Keratinocyte (primary cell): ENCODE data around the gene RRBP1. TPM values are rescaled to one million over a fixed set of nuclear protein-coding genes. Genes with fewer than 3 reads are reported as not detected.

Source experiments
- DNase-seq: peaks from one replicate; pipeline ENCODE4 v3.0.0-alpha.2; 2011; ENCODE audit warnings: low read depth, missing footprints, low spot score
- FAIRE-seq: peaks from 2 replicates; lab custom pipeline; 2011; peaks lifted over from hg19 to GRCh38; lab: Jason Lieb, UNC
- H2AFZ ChIP-seq: 2 replicates; pipeline ENCODE4 v1.6.0; 2012; ENCODE audit warnings: low read length, control low read depth, inconsistent platforms; ENCODE audit not compliant: control insufficient read depth
- H3K27ac ChIP-seq: 2 replicates; pipeline ENCODE4 v1.5.1; 2011; ENCODE audit warnings: low read length; ENCODE audit not compliant: control insufficient read depth, insufficient read depth
- H3K27me3 ChIP-seq: 3 replicates; pipeline ENCODE4 v1.6.0; 2011; ENCODE audit warnings: low read length; ENCODE audit not compliant: control insufficient read depth, insufficient read depth; ENCODE audit errors: extremely low read depth
- H3K36me3 ChIP-seq, 2 experiments: 2 replicates in 1 of 2; 3 replicates in 1 of 2; pipeline ENCODE4 v1.5.1; 2011; ENCODE audit warnings: low read length in 2 of 2, mild to moderate bottlenecking in 1 of 2; ENCODE audit not compliant: control insufficient read depth in 2 of 2, insufficient read depth in 2 of 2; ENCODE audit errors: extremely low read depth in 1 of 2
- H3K4me1 ChIP-seq: 3 replicates; pipeline ENCODE4 v1.5.1; 2011; ENCODE audit warnings: low read length; ENCODE audit not compliant: control insufficient read depth, insufficient read depth; ENCODE audit errors: extremely low read depth
- H3K4me2 ChIP-seq: 3 replicates; pipeline ENCODE4 v1.6.0; 2011; ENCODE audit warnings: low read depth, low read length; ENCODE audit not compliant: control insufficient read depth, insufficient read depth; ENCODE audit errors: extremely low read depth
- H3K4me3 ChIP-seq, 3 experiments: fragments of 200-600 bp in 1 of 3; sonication (generic) in 1 of 3; 2 replicates in 2 of 3; 3 replicates in 1 of 3; pipeline ENCODE4 v1.5.1; 2011 to 2016; ENCODE audit warnings: low read length in 3 of 3, mild to moderate bottlenecking in 3 of 3, control low read depth in 2 of 3, inconsistent platforms in 1 of 3, low read depth in 1 of 3, mixed read lengths in 1 of 3, mixed run types in 1 of 3, moderate library complexity in 1 of 3; ENCODE audit not compliant: control insufficient read depth in 2 of 3, insufficient read depth in 2 of 3; ENCODE audit errors: extremely low read depth in 1 of 3
- H3K79me2 ChIP-seq: 2 replicates; pipeline ENCODE4 v1.6.0; 2012; ENCODE audit warnings: low read length; ENCODE audit not compliant: control insufficient read depth, insufficient read depth
- H3K9ac ChIP-seq: 3 replicates; pipeline ENCODE4 v1.6.0; 2011; ENCODE audit warnings: low read length; ENCODE audit not compliant: control insufficient read depth, insufficient read depth; ENCODE audit errors: extremely low read depth
- H3K9me1 ChIP-seq: 3 replicates; pipeline ENCODE4 v1.6.0; 2011; ENCODE audit warnings: low read length; ENCODE audit not compliant: control insufficient read depth, insufficient read depth; ENCODE audit errors: extremely low read depth
- H3K9me3 ChIP-seq: 2 replicates; pipeline ENCODE4 v1.5.1; 2012; ENCODE audit warnings: low read depth, low read length; ENCODE audit not compliant: control insufficient read depth
- H4K20me1 ChIP-seq: 3 replicates; pipeline ENCODE4 v1.6.0; 2011; ENCODE audit warnings: low read length; ENCODE audit not compliant: control insufficient read depth, insufficient read depth; ENCODE audit errors: extremely low read depth
- CTCF ChIP-seq, 3 experiments: IDR thresholded peaks in 1 of 3; conservative IDR thresholded peaks in 1 of 3; optimal IDR thresholded peaks in 1 of 3; 2 replicates in 2 of 3; 3 replicates in 1 of 3; pipeline versions ENCODE3 to v1.5.1; 2011; ENCODE audit warnings: low read length in 3 of 3, mild to moderate bottlenecking in 3 of 3, moderate library complexity in 2 of 3, control low read depth in 1 of 3, inconsistent platforms in 1 of 3; ENCODE audit not compliant: insufficient read depth in 2 of 3; ENCODE audit errors: extremely low read depth in 1 of 3
- EZH2 ChIP-seq: IDR thresholded peaks from one replicate; pipeline ENCODE4 v1.6.1; 2012; ENCODE audit warnings: inconsistent platforms, mild to moderate bottlenecking, low read length, moderate library complexity
- dilution Hi-C: fragments of 300-500 bp; cut with MboI; formaldehyde crosslinking; loops from one replicate; pipeline ENCODE4 v1.7.0; 2020; ENCODE audit warnings: low sequenced_read_pairs; ENCODE audit not compliant: extremely low pct_ligation_motif_present
- polyA plus RNA-seq, 5 experiments: library from polyadenylated mRNA; depleted of rRNA in 3 of 5; stranded (reverse) in 3 of 5; stranded (forward) in 1 of 5; unstranded in 1 of 5; fragments of >200 nt; gene quantifications; 1 replicate in 1 of 5; 2 replicates in 3 of 5; 3 replicates in 1 of 5; pipeline versions ENCODE4 v1.2.1 to v1.2.3, GENCODE V29; 2011 to 2012; ENCODE audit warnings: missing spikeins in 2 of 5, low read depth in 1 of 5, low replicate concordance in 1 of 5

RRBP1 gene
- polyA plus RNA-seq, 1 donor (not counting 4 experiments of a cell fraction or from before 2014, with no cell fraction given): 43.9 TPM

- dilution Hi-C loops: no loop called here
- Histone ChIP-seq H3K4me2 (no peak overlapping the region), H3K27me3 (no peaks in the 10 kb centered on the region), H3K36me3 (peaks cover 34 to 70% of the 10 kb centered on the region in 2 experiments), H3K27ac (no peak overlapping the region), H3K9me3 (no peaks in the 10 kb centered on the region), H2AFZ (no peak overlapping the region), H3K9me1 (no peaks in the 10 kb centered on the region), H4K20me1 (no peaks in the 10 kb centered on the region), H3K4me1 (no peaks in the 10 kb centered on the region), H3K4me3 (no peak overlapping the region), H3K79me2 (no peaks in the 10 kb centered on the region), H3K9ac (no peak overlapping the region)
- FAIRE-seq (no peak), DNase-seq (no peak)
- TF ChIP-seq EZH2 (no peak), CTCF (optimal IDR thresholded peaks at IDR 0.05 in 1 of 3, IDR thresholded peaks at IDR 0.05 in 1 of 3, conservative IDR thresholded peaks at IDR 0.05 in 1 of 3; ENCODE audit: extremely low read depth in 1 of 3, insufficient read depth in 2 of 3, low read length in 3 of 3) (no peak)
These were observed 53.8 kb downstream of the RRBP1 start for GRCh38 chr20:17628101-17628841.

GRCh38 chr20:17627101-17627955 is 54.7 kb downstream of the RRBP1 start:
- H3K36me3 ChIP-seq: peaks cover 31 to 69% of the 10 kb centered on the region in 2 experiments

More at GRCh38 chr20:17627101-17627955, 54.7 kb downstream of the RRBP1 start:
- FAIRE-seq: no peak
- H3K9ac ChIP-seq: no peak overlapping the region
- TF ChIP-seq EZH2 (no peak), CTCF (optimal IDR thresholded peaks at IDR 0.05 in 1 of 3, IDR thresholded peaks at IDR 0.05 in 1 of 3, conservative IDR thresholded peaks at IDR 0.05 in 1 of 3; ENCODE audit: extremely low read depth in 1 of 3, insufficient read depth in 2 of 3, low read length in 3 of 3) (no peak)
- H3K9me3 ChIP-seq: no peaks in the 10 kb centered on the region
- no peak overlapping the region for H3K4me2 ChIP-seq
- H3K79me2 ChIP-seq: no peaks in the 10 kb centered on the region
- DNase-seq: no peak
- H4K20me1 ChIP-seq: no peaks in the 10 kb centered on the region
- no peak overlapping the region for H3K4me3 ChIP-seq
- H3K27me3 ChIP-seq: no peaks in the 10 kb centered on the region
- no peak overlapping the region for H2AFZ ChIP-seq
- H3K27ac ChIP-seq: no peak overlapping the region
- no peaks in the 10 kb centered on the region for H3K4me1 ChIP-seq
- dilution Hi-C loops: no loop called here
- H3K9me1 ChIP-seq: no peaks in the 10 kb centered on the region
